Activated CD4-positive, alpha-beta T cell treated with anti-CD3 and anti-CD28 coated beads, Interleukin-2, amount 50 U/mL, for 48 hours (primary cell): ENCODE results near the gene TBL1X.

Experiments
- DNase-seq, 2 experiments: peaks; one replicate each; pipeline ENCODE4 v3.0.0-alpha.2; 2020

TBL1X gene

GRCh38 chrX:9593756-9594155 lies 128.9 kb downstream of the TBL1X start:
- no peak for DNase-seq

GRCh38 chrX:9595174-9595573 lies 130.3 kb downstream of the TBL1X start:
- DNase-seq: no peak

DNA sequence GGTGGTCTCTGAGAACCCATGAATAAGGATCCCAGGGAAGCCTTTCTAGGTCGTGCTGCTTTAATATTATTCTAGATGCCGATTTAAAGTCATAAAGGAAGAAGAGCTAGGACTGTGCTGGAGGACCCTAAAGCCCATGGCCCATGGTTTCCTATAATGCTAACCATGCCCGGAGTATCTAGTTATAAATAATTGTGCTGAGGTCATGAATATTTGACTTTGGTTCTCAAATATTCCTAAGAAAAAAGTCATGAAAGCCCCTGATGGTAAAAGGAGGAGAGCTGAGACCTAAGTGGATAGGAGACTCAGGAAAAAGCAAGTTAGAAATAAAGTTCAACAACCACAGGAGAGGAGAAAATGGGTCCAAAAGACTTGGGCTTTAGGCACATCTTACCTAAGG lies 132.0 kb downstream of the TBL1X start:
- DNase-seq: no peak

DNA sequence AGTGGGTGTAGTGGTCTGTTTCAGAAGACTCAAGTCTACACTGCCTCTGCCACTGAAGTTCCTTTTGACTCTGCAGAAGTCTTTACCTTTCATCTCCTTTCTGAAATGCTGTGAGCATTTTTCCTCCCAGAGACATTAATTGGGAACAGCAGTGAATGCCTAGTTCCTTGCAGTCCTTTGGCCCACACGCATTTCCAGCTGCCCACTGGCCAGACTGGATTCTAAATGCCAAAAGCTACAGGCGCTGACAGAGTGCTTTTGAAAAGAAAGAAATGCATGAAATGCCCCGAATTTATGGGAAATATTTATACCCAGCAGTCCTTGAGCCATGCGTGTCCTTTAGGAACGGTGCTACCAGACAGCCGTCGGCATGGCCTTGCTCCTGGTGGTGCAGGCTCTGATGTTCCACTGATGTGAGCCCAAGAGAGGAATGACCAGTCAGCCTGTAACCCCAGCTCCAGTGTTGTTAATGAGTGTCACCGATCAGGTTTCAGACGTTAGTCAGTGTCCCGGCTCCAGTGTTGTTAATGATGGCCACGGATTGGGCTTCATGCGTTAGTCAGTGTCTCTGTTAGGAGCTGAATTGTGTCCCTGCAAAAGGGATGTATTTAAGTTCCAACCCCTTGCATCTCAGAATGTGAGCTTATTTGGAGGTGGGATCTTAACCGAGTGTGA lies 132.6 kb downstream of the TBL1X start:
- no peak for DNase-seq

DNA sequence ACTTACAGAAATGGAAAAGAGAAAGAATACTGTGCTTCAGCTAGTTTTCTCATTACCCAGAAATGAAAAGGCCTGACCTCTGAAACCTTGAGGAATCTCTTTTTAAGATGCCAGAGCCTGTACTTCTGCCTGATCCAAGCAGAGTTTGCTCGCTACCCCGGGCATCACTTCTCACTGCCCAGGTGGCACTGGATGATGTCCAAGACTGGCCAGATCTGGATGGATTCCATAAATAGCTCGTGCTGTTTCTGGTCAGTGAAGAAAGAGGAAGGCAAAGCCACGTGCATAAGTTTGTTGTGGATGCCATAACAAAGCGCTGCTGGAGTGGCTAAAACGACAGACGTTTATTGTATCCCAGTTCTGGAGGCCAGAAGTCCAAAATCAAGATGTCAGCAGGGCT lies 133.5 kb downstream of the TBL1X start:
- DNase-seq: no peak

DNA sequence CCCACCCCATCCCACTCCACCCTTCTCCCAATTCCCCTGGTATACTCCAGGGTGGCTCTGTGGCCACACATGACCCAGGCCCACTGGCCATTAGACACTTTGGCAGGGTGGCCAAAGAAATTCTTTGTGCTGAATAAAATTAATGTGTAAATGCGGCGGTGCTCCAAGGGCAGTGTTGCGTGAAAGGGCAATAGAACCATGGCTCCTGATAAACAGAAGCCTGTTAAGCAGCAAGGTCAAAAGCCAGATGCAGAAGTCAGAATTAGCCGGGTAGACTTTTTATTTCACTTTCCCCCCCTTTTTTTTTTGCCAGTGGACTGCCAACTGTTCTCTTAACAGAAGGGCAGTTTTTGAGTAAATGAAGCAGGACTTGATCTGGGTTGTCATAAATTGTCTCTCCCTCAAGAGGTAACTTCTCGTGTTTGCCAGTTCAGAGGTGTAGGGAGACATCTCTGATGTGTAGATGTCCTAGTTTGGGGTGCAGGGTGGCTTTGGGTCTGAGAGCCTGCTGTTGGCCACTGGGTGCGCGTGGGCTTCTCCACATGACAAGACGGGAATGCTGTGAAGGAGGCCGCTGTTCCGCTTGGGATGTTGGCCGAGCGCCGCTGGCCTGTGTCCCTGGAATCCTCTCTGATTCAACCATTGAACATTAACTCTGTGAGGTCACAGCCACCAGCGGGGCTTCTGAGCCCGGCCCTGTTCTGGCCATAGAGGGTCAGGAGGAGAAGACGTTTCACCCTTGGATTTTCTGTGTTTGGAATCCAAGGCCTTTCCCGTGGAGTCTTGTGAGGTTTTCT lies 139.5 kb downstream of the TBL1X start:
- DNase-seq: no peak

DNA sequence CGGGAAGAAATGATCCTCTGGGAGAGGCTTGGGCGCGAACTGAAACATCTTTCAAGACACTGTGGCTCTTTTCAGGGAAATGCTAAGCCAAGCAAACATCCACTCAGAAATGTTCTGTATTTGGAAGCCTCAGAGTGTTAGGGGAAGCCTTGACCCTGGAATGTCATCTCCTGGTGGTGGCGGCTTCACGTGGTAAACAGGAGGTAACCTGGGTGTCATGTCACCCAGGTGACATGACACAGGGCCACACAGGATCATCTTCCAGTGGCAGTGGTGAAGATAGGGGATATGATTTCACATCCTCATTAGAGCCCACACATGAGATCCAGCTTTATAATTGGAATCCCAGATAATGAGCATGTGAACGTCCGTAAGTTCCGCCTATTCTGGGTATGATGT lies 140.0 kb downstream of the TBL1X start:
- DNase-seq: no peak

GRCh38 chrX:9605484-9605883 lies 140.6 kb downstream of the TBL1X start:
- no peak for DNase-seq

DNA sequence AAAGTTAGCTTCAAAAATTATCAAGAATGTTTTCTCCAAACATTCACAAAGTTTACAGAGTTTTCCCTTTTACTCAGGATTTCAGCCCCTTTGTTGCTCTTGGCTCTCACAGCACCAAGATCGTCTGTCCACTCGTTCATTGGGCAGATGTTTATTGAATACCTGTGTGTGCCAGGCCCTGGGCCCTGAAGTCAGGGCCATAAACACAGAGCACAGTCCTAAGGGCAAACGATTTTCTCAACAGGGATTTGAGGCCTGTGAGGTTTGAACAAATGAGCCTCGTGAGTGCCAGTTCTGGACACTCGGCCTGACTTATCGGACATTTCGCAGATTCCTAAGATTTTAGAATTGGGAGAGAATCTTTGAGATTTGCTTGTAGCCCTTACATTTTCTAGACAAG lies 142.1 kb downstream of the TBL1X start:
- no peak for DNase-seq

DNA sequence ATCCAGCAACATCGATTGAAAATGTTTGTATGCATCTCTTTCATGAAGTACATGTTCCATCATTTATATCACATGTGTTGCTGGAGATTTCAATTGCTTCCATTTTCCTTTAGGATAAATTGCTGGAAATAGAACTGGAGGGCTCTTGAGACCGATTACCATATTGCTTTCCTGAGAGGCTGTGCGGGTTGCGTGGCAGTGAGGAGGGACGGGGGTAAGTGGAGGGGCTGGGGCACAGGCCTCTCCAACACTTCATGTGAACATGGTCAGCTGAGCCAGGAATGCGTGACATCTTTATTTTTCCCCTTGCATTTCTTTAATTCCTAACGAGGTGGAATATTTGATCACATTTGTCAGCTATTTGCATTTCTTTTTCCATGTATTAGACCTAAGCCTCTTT lies 144.6 kb downstream of the TBL1X start:
- no peak for DNase-seq

- DNase-seq: no peak
Observed at GRCh38 chrX:9609987-9610386, 145.1 kb downstream of the TBL1X start.

DNA sequence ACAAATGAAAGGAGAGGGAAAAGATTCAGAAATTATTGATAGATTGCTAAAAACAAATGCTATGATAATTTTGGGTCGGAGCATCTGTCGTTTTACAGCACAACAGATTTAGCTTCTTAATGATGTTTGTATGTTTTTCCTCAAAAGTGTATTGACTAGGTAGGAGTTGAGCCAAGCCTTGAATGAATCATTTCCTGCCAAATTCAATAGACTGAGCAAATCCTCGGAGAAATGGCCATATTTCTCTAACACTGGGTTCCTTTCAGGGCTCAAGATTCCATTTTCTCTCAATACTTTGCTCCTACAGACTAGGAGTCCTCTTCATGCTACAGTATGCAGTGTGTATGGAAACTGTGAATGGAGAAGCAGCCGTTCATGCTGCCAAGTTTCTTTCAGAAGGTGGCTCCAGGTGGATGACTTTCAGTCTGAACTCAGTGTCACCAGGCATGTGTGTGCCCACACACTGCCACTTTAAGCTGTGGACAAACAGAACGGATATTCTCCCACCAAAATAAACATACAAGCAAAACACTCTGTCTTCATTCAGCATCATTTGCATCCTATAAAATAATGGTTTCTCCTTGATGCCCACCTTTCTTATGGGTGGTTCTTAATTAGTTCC lies 146.0 kb downstream of the TBL1X start:
- DNase-seq: no peak

DNA sequence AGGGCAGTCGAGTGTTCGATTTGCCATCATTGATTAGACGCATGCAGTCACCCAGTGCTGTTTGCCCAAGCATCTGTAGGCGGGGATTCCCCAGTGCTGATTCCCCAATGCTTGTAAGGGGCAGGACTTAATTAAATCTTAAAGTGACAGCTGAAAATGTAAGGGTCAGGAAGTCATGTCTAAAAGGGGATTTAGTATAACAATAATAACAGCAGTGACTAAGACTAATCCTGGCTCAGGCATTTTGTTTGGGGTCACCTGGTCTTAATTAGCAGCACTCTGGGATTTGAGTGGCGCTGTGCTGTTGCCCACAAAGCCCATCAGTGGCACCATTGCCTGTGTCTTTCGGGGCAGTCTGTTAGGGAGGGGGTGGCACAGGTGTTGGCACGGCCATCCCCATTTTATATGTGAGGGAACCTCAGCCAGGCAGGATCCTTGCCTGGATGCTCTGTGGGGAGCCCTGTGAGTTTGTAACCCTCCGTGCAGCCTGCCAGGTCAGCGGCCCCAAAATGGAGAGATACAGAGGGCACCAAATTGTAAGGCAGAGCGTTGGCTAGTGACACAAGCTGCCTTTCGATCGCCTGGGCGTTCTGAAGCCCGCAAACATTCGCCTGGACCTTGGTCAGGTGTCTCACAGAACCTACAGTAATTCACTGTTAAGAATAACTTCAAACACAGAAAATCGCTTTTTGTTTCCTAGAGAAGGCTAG lies 146.7 kb downstream of the TBL1X start:
- no peak for DNase-seq

- no peak for DNase-seq
Observed at GRCh38 chrX:9612146-9612505, 147.3 kb downstream of the TBL1X start.

- DNase-seq: no peak
Observed at GRCh38 chrX:9614016-9614415, 149.2 kb downstream of the TBL1X start.

GRCh38 chrX:9619133-9619532 lies 154.3 kb downstream of the TBL1X start:
- no peak for DNase-seq

- DNase-seq: no peak
Observed at GRCh38 chrX:9619581-9619980, 154.7 kb downstream of the TBL1X start.

- DNase-seq: peak; percentile 23 to 33
Observed at GRCh38 chrX:9622128-9622527, 157.3 kb downstream of the TBL1X start.

DNA sequence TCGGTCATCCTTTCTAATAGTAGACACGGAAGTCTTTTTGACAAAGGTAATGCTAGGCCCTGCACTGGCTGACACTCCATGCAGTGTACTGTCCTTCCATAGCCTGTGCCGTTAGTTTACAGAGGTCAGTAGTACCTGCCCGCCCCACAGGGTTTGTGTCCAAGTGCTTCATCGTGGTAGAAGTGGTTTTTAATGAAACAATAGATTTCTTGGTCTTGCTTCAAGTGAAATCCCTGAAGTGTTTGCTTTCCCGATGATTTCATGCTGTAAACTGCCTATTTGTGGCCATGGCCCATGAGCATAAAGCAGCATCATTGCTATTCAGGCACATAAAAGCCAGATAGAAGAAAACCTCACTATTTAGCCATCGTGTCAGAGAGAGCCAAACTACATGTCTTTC lies 161.5 kb downstream of the TBL1X start:
- DNase-seq: no peak

DNA sequence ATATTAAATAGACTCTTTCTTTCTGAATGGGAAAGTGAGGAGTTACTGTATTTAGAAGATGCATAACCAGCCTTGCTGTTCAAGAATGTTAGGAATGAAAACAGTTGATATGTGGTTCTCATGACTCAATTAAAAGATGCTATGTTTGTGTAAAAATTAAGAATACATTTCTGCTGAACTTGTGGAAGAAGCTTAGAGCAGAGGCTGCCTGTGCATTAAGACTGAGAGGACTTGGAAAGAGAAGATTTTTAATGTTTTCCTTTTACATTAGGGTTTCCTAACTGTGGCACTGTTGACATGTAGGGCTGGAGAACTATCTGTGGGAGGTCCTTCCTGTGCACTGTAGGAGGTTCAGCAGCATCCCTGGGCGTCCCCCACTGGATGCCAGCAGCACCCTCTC lies 163.1 kb downstream of the TBL1X start:
- DNase-seq: no peak

GRCh38 chrX:9628779-9629493 lies 164.1 kb downstream of the TBL1X start:
- no peak for DNase-seq

- no peak for DNase-seq
Observed at GRCh38 chrX:9634551-9634950, 169.7 kb downstream of the TBL1X start.

DNA sequence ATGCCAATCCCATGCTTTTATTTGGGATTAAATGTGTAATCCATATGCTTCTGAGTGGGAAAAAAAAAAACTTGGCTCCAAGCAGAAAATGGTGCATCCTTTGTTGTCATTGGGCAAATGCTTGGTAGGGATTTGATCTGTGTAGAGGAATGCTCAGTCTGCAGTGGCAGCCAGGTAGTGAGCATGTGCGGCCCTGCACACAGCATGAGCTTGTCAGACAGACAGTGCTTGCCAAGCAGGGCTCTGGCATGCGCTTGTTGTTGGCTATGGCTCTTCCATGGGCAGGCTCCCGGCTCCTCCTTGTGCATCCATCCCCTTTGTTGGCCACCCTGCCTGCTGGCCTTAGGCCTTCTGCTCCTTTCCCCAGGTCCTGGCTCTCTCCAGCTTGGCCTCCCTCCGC lies 170.5 kb downstream of the TBL1X start:
- no peak for DNase-seq
